HG02884 (cell line): ENCODE results near the gene TMEFF2.

Source experiments
- ATAC-seq: cut with Tn5 transposase; IDR thresholded peaks from one replicate; pipeline ENCODE4 v1.9.1; 2021; ENCODE audit warnings: mild to moderate bottlenecking, moderate library complexity; ENCODE audit not compliant: unreplicated experiment

TMEFF2 gene

GRCh38 chr2:192186806-192187205, 7.9 kb downstream of the TMEFF2 start:
- no peak for ATAC-seq

- no peak for ATAC-seq
Observed at GRCh38 chr2:192184349-192184748, 10.4 kb downstream of the TMEFF2 start.

GRCh38 chr2:192183296-192183695, 11.4 kb downstream of the TMEFF2 start:
- ATAC-seq = no peak

GRCh38 chr2:192166946-192167345, 27.8 kb downstream of the TMEFF2 start:
- no peak for ATAC-seq

- no peak for ATAC-seq
Observed at GRCh38 chr2:192165842-192166241, 28.9 kb downstream of the TMEFF2 start.

- ATAC-seq = peak; percentile 63
Observed at GRCh38 chr2:192162392-192163042, 32.2 kb downstream of the TMEFF2 start.

- no peak for ATAC-seq
Observed at GRCh38 chr2:192161656-192162290, 33.0 kb downstream of the TMEFF2 start.

- no peak for ATAC-seq
Observed at GRCh38 chr2:192159736-192160135, 35.0 kb downstream of the TMEFF2 start.

GRCh38 chr2:192159208-192159607, 35.5 kb downstream of the TMEFF2 start:
- ATAC-seq = no peak

- no peak for ATAC-seq
Observed at GRCh38 chr2:192157776-192158175, 37.0 kb downstream of the TMEFF2 start.

- ATAC-seq = no peak
Observed at GRCh38 chr2:192155511-192156118, 39.1 kb downstream of the TMEFF2 start.

- ATAC-seq = no peak
Observed at GRCh38 chr2:192153561-192153960, 41.2 kb downstream of the TMEFF2 start.

- ATAC-seq = no peak
Observed at GRCh38 chr2:192151853-192152252, 42.9 kb downstream of the TMEFF2 start.

GRCh38 chr2:192150166-192150565, 44.6 kb downstream of the TMEFF2 start:
- ATAC-seq = no peak

GRCh38 chr2:192148620-192149321, 46.0 kb downstream of the TMEFF2 start:
- ATAC-seq = no peak

- no peak for ATAC-seq
Observed at GRCh38 chr2:192148241-192148619, 46.5 kb downstream of the TMEFF2 start.

- no peak for ATAC-seq
Observed at GRCh38 chr2:192146069-192147015, 48.4 kb downstream of the TMEFF2 start.

- ATAC-seq = no peak
Observed at GRCh38 chr2:192145496-192145895, 49.2 kb downstream of the TMEFF2 start.

- ATAC-seq = no peak
Observed at GRCh38 chr2:192140236-192140839, 54.4 kb downstream of the TMEFF2 start.

GRCh38 chr2:192139813-192140212, 54.9 kb downstream of the TMEFF2 start:
- ATAC-seq = no peak
